Endothelial cell (in vitro differentiated cells): ENCODE measurements around the gene HNRNPA2B1. TPM values are rescaled to one million over a fixed set of nuclear protein-coding genes. Genes with fewer than 3 reads are reported as not detected.

ENCODE experiments used
- DNase-seq: peaks from one replicate; pipeline ENCODE4 v3.0.0; 2021; ENCODE audit warnings: low spot score
- H3K27ac Mint-ChIP-seq: one replicate; pipeline ENCODE4 v1.8.0; 2021; ENCODE audit warnings: mixed read lengths, inconsistent platforms; ENCODE audit not compliant: unreplicated experiment
- H3K27me3 Mint-ChIP-seq: one replicate; pipeline ENCODE4 v1.8.0; 2021; ENCODE audit warnings: mild to moderate bottlenecking, moderate library complexity, mixed read lengths, inconsistent platforms; ENCODE audit not compliant: unreplicated experiment
- H3K36me3 Mint-ChIP-seq: one replicate; pipeline ENCODE4 v1.8.0; 2021; ENCODE audit warnings: mild to moderate bottlenecking, low read depth, mixed read lengths, inconsistent platforms; ENCODE audit not compliant: unreplicated experiment
- H3K4me1 Mint-ChIP-seq: one replicate; pipeline ENCODE4 v1.8.0; 2021; ENCODE audit warnings: mild to moderate bottlenecking, mixed read lengths, inconsistent platforms; ENCODE audit not compliant: unreplicated experiment
- H3K4me3 Mint-ChIP-seq: one replicate; pipeline ENCODE4 v1.8.0; 2021; ENCODE audit warnings: mild to moderate bottlenecking, mixed read lengths, inconsistent platforms; ENCODE audit not compliant: unreplicated experiment
- H3K9me3 Mint-ChIP-seq: one replicate; pipeline ENCODE4 v1.8.0; 2021; ENCODE audit warnings: mixed read lengths, inconsistent platforms; ENCODE audit not compliant: unreplicated experiment
- CTCF ChIP-seq: fragments of 200-600 bp; sonication (generic); IDR thresholded peaks from one replicate; pipeline ENCODE4 v1.5.0; 2021; ENCODE audit warnings: antibody characterized with exemption; ENCODE audit not compliant: unreplicated experiment
- total RNA-seq: library from RNA; stranded (reverse); fragmentation: NEBNext Ultra II Directional; extraction: Animal tissue kit (Norgen Biotek cat#: 25700); gene quantifications from one replicate; pipeline ENCODE4 v1.2.1, GENCODE V29; 2021; ENCODE audit not compliant: unreplicated experiment

The HNRNPA2B1 gene
- total RNA-seq, 1 donor from 2014 or later = 623 TPM

GRCh38 chr7:26157520-26158105 is 42.9 kb downstream of the HNRNPA2B1 start:
- TF ChIP-seq CTCF = no peak
- Mint-ChIP-seq H3K27ac (no peak overlapping the region), H3K36me3 (no peaks in the 10 kb centered on the region), H3K4me3 (no peak overlapping the region), H3K4me1 (peaks cover 26% of the 10 kb centered on the region), H3K27me3 (peaks cover 11% of the 10 kb centered on the region), H3K9me3 (peaks cover 8% of the 10 kb centered on the region)
- no peak for DNase-seq

GRCh38 chr7:26156451-26157420 is 43.8 kb downstream of the HNRNPA2B1 start:
- H3K36me3 Mint-ChIP-seq = peaks cover under 1% of the 10 kb centered on the region
- peaks cover 8% of the 10 kb centered on the region for H3K9me3 Mint-ChIP-seq
- no peak overlapping the region for H3K27ac Mint-ChIP-seq
- TF ChIP-seq CTCF = no peak
- no peak overlapping the region for H3K4me3 Mint-ChIP-seq
- DNase-seq = no peak
- peaks cover 26% of the 10 kb centered on the region for H3K4me1 Mint-ChIP-seq
- peaks cover 11% of the 10 kb centered on the region for H3K27me3 Mint-ChIP-seq

GRCh38 chr7:26155531-26156375 is 44.8 kb downstream of the HNRNPA2B1 start:
- Mint-ChIP-seq H3K27ac (peak overlapping the region; percentile 76), H3K27me3 (peaks cover 17% of the 10 kb centered on the region), H3K36me3 (peaks cover 9% of the 10 kb centered on the region), H3K4me3 (no peak overlapping the region), H3K4me1 (peaks cover 36% of the 10 kb centered on the region), H3K9me3 (peaks cover 8% of the 10 kb centered on the region)
- TF ChIP-seq CTCF = no peak
- no peak for DNase-seq

GRCh38 chr7:26153823-26154783 is 46.4 kb downstream of the HNRNPA2B1 start:
- H3K4me1 Mint-ChIP-seq = peaks cover 36% of the 10 kb centered on the region
- no peak for TF ChIP-seq CTCF
- DNase-seq = no peak
- H3K36me3 Mint-ChIP-seq = peaks cover 9% of the 10 kb centered on the region
- peak overlapping the region; percentile 53 for H3K27ac Mint-ChIP-seq
- peak overlapping the region; percentile 82 for H3K4me3 Mint-ChIP-seq
- peaks cover 8% of the 10 kb centered on the region for H3K9me3 Mint-ChIP-seq
- H3K27me3 Mint-ChIP-seq = peaks cover 17% of the 10 kb centered on the region
